ENCODE measurements around the gene HAVCR1. TPM values are rescaled to one million over a fixed set of nuclear protein-coding genes. Genes with fewer than 3 reads are reported as not detected.

HAVCR1 gene
- total RNA-seq, 1 experiment from 2014 or later, result not detected

- no peak for TF ChIP-seq NR3C1 (CRISPR knock-in tag; conservative IDR thresholded peaks at IDR 0.05; ENCODE audit: low read depth)
- TF ChIP-seq ATF6 (CRISPR knock-in tag; IDR thresholded peaks at IDR 0.05), result no peak
These were observed 34.5 kb downstream of the HAVCR1 start (continued) for GRCh38 chr5:157024208-157024959.

DNA sequence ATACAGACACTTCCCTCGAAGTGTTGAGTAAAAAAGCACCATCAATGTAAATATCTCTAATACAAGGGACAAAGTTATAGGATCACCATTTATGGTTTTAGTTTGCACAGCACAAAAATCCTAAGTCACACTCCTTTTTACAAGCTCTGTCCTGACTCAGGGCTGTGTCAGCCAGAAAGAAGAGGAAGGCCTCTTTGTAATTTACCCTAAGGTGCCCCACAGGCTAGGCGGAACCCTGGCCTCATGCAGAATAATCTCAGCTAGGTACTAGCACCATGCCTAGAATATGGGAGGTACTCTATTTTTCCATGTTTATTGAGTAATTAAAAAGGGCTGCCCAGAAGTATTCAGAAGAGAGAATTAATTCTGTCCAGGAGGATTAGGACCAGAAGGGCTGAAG lies 36.9 kb downstream of the HAVCR1 start:
- CTCF ChIA-PET, result no interaction called here
- H3K9me3 Mint-ChIP-seq, result peaks cover 14% of the 10 kb centered on the region

More for the DNA sequence above, 36.9 kb downstream of the HAVCR1 start:
- POLR2A ChIA-PET, result no interaction called here
- Mint-ChIP-seq H3K27me3 (ENCODE audit: low read depth) (no peaks in the 10 kb centered on the region), H3K4me1 (peaks cover 11% of the 10 kb centered on the region), H3K4me3 (no peak overlapping the region), H3K27ac (no peak overlapping the region), H3K36me3 (peaks cover 11% of the 10 kb centered on the region)
- DNase-seq (ENCODE audit: low spot score) (no peak), ATAC-seq (no peak)
- no peak for TF ChIP-seq OVOL2 (CRISPR knock-in tag; IDR thresholded peaks at IDR 0.05; ENCODE audit: borderline replicate concordance)
- TF ChIP-seq, protein P1, sequence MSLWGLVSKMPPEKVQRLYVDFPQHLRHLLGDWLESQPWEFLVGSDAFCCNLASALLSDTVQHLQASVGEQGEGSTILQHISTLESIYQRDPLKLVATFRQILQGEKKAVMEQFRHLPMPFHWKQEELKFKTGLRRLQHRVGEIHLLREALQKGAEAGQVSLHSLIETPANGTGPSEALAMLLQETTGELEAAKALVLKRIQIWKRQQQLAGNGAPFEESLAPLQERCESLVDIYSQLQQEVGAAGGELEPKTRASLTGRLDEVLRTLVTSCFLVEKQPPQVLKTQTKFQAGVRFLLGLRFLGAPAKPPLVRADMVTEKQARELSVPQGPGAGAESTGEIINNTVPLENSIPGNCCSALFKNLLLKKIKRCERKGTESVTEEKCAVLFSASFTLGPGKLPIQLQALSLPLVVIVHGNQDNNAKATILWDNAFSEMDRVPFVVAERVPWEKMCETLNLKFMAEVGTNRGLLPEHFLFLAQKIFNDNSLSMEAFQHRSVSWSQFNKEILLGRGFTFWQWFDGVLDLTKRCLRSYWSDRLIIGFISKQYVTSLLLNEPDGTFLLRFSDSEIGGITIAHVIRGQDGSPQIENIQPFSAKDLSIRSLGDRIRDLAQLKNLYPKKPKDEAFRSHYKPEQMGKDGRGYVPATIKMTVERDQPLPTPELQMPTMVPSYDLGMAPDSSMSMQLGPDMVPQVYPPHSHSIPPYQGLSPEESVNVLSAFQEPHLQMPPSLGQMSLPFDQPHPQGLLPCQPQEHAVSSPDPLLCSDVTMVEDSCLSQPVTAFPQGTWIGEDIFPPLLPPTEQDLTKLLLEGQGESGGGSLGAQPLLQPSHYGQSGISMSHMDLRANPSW (CRISPR knock-in tag; conservative IDR thresholded peaks at IDR 0.05; ENCODE audit: low read depth), result no peak
- TF ChIP-seq, protein P2, sequence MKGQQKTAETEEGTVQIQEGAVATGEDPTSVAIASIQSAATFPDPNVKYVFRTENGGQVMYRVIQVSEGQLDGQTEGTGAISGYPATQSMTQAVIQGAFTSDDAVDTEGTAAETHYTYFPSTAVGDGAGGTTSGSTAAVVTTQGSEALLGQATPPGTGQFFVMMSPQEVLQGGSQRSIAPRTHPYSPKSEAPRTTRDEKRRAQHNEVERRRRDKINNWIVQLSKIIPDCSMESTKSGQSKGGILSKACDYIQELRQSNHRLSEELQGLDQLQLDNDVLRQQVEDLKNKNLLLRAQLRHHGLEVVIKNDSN (CRISPR knock-in tag; IDR thresholded peaks at IDR 0.05), result no peak
- TF ChIP-seq ATF6 (CRISPR knock-in tag; IDR thresholded peaks at IDR 0.05), result no peak
- no peak for TF ChIP-seq RELA (CRISPR knock-in tag; IDR thresholded peaks at IDR 0.05; ENCODE audit: borderline replicate concordance)
- no peak for TF ChIP-seq MAX (CRISPR knock-in tag; IDR thresholded peaks at IDR 0.05)
- TF ChIP-seq ZSCAN18 (CRISPR knock-in tag; IDR thresholded peaks at IDR 0.05), result no peak
- TF ChIP-seq GTF2I (CRISPR knock-in tag; conservative IDR thresholded peaks at IDR 0.05), result no peak
- no peak for TF ChIP-seq NR3C1 (CRISPR knock-in tag; conservative IDR thresholded peaks at IDR 0.05; ENCODE audit: low read depth)
- TF ChIP-seq SMAD3 (CRISPR knock-in tag; IDR thresholded peaks at IDR 0.05; ENCODE audit: borderline replicate concordance), result no peak
- TF ChIP-seq, protein P3, sequence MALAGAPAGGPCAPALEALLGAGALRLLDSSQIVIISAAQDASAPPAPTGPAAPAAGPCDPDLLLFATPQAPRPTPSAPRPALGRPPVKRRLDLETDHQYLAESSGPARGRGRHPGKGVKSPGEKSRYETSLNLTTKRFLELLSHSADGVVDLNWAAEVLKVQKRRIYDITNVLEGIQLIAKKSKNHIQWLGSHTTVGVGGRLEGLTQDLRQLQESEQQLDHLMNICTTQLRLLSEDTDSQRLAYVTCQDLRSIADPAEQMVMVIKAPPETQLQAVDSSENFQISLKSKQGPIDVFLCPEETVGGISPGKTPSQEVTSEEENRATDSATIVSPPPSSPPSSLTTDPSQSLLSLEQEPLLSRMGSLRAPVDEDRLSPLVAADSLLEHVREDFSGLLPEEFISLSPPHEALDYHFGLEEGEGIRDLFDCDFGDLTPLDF (CRISPR knock-in tag; IDR thresholded peaks at IDR 0.05), result no peak
- TF ChIP-seq, protein P4, sequence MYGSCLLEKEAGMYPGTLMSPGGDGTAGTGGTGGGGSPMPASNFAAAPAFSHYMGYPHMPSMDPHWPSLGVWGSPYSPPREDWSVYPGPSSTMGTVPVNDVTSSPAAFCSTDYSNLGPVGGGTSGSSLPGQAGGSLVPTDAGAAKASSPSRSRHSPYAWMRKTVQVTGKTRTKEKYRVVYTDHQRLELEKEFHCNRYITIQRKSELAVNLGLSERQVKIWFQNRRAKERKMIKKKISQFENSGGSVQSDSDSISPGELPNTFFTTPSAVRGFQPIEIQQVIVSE (CRISPR knock-in tag; IDR thresholded peaks at IDR 0.05; ENCODE audit: borderline replicate concordance), result no peak
- no peak for TF ChIP-seq ATF2 (CRISPR knock-in tag; IDR thresholded peaks at IDR 0.05; ENCODE audit: borderline replicate concordance, low read depth)
- no peak for TF ChIP-seq AFF4 (CRISPR knock-in tag; IDR thresholded peaks at IDR 0.05; ENCODE audit: borderline replicate concordance)
